ENCODE data around the gene PROM1. TPM values are rescaled to one million over a fixed set of nuclear protein-coding genes. Genes with fewer than 3 reads are reported as not detected.

Gene PROM1
- total RNA-seq, 1 donor from 2014 or later, result 36.9 TPM

DNA sequence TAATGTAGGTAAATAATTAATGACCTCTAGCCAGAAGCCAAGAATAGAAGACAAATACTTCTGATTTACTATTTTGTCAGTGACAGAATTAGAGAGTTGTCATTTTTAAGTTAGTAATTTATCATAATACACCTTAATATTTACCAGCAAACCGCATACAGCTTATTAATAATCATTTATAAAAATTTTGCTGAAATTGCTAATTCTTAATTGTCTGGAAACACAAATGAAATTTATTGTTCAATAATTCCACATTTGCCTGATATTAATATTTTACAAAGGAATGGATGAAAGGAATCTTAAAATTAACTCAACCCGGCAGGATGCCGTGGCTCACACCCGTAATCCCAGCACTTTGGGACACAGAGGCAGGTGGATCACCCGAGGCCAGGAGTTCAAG is 44.7 kb downstream of the PROM1 start:
- Mint-ChIP-seq H3K27me3 (ENCODE audit: unreplicated experiment) (no peaks in the 10 kb centered on the region), H3K4me3 (ENCODE audit: unreplicated experiment) (no peak overlapping the region), H3K27ac (ENCODE audit: unreplicated experiment) (no peak overlapping the region), H3K36me3 (ENCODE audit: unreplicated experiment) (no peaks in the 10 kb centered on the region), H3K4me1 (ENCODE audit: low read depth, unreplicated experiment) (peaks cover 14% of the 10 kb centered on the region), H3K9me3 (ENCODE audit: unreplicated experiment) (no peaks in the 10 kb centered on the region)
- TF ChIP-seq, protein P1, sequence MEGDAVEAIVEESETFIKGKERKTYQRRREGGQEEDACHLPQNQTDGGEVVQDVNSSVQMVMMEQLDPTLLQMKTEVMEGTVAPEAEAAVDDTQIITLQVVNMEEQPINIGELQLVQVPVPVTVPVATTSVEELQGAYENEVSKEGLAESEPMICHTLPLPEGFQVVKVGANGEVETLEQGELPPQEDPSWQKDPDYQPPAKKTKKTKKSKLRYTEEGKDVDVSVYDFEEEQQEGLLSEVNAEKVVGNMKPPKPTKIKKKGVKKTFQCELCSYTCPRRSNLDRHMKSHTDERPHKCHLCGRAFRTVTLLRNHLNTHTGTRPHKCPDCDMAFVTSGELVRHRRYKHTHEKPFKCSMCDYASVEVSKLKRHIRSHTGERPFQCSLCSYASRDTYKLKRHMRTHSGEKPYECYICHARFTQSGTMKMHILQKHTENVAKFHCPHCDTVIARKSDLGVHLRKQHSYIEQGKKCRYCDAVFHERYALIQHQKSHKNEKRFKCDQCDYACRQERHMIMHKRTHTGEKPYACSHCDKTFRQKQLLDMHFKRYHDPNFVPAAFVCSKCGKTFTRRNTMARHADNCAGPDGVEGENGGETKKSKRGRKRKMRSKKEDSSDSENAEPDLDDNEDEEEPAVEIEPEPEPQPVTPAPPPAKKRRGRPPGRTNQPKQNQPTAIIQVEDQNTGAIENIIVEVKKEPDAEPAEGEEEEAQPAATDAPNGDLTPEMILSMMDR (IDR thresholded peaks at IDR 0.05; ENCODE audit: partially characterized antibody, unreplicated experiment), result no peak
- DNase-seq, result no peak

DNA sequence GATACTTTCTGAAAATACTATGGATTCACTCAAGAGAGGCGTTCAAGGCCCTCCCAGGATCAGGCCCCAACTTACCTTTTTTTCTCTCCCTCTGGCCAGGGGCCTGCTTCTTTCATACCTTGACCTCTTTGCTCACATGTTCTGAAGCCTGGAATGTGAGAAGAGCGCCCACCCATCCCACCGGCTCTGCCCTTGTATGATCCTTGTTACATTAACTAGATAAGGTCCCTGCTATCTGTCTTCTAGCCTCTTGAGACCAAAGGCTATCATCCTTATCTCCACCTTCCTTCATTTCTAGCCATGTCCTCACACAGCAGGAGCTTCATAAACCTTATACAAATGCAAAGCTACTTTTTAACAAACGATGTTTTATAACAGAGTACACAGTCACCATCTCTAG is 45.9 kb downstream of the PROM1 start:
- no peak for DNase-seq
- H3K4me3 Mint-ChIP-seq (ENCODE audit: unreplicated experiment), result no peak overlapping the region
- no peaks in the 10 kb centered on the region for H3K9me3 Mint-ChIP-seq (ENCODE audit: unreplicated experiment)
- H3K4me1 Mint-ChIP-seq (ENCODE audit: low read depth, unreplicated experiment), result peaks cover 14% of the 10 kb centered on the region
- H3K27ac Mint-ChIP-seq (ENCODE audit: unreplicated experiment), result no peak overlapping the region
- H3K36me3 Mint-ChIP-seq (ENCODE audit: unreplicated experiment), result no peaks in the 10 kb centered on the region
- TF ChIP-seq, protein P1 (IDR thresholded peaks at IDR 0.05; ENCODE audit: partially characterized antibody, unreplicated experiment), result no peak
- H3K27me3 Mint-ChIP-seq (ENCODE audit: unreplicated experiment), result no peaks in the 10 kb centered on the region

DNA sequence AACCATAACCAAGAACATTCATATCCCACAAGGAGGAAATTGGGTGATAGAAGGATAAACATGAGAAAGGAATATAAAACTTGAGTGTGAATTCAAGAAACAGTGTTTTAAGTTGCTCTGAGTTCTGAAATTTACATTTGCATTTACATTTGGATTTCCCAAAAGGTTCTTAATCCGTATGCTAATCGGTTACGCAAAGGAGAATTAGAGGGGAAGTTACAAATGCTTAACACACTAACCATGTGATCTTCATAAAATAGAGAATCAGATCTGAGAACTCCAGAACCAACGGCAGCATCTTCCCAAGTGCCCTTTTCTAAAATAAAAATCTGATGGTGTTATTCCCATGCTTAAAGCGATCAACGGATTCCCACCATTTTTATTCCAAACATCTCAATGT is 48.0 kb downstream of the PROM1 start:
- H3K36me3 Mint-ChIP-seq (ENCODE audit: unreplicated experiment), result no peaks in the 10 kb centered on the region
- no peak overlapping the region for H3K27ac Mint-ChIP-seq (ENCODE audit: unreplicated experiment)
- TF ChIP-seq, protein P1 (IDR thresholded peaks at IDR 0.05; ENCODE audit: partially characterized antibody, unreplicated experiment), result no peak
- DNase-seq, result no peak
- H3K4me3 Mint-ChIP-seq (ENCODE audit: unreplicated experiment), result no peak overlapping the region
- H3K4me1 Mint-ChIP-seq (ENCODE audit: low read depth, unreplicated experiment), result peaks cover 14% of the 10 kb centered on the region
- no peaks in the 10 kb centered on the region for H3K27me3 Mint-ChIP-seq (ENCODE audit: unreplicated experiment)
- H3K9me3 Mint-ChIP-seq (ENCODE audit: unreplicated experiment), result no peaks in the 10 kb centered on the region

DNA sequence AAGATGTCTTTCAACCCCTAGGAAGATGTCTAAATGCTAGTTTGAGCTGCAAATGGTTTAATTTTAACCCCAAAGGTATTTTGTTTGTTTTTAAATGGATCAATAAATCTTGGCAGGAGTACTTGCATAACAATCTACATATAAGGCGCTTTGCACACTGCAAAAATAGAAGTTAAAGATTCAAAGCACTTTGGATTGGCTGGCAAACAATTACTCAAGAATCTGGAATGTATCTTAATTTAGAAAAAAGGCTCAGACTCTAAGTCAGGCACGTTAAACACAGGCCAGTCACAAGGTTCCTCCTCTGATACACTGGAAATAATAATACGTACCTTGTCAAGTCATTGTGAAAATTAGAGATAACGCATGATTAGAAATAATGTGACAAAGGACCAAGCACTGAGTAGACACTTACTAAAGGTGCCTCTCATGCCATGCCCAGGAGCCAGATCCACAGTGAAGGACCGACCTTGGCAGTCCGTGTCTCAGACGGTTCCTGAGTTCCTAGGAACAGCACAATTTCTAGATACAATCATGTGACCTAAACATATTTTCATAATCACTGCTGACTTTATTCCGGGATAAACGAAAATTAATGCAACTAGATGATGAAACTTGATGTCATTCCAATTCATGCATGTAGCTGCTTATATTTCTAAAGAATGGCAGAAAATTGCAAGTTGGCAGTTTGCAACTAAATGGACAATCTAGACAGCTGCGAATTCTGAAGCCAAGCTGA is 49.6 kb downstream of the PROM1 start:
- H3K9me3 Mint-ChIP-seq (ENCODE audit: unreplicated experiment), result peaks cover 4% of the 10 kb centered on the region
- H3K27me3 Mint-ChIP-seq (ENCODE audit: unreplicated experiment), result peaks cover 2% of the 10 kb centered on the region
- no peaks in the 10 kb centered on the region for H3K36me3 Mint-ChIP-seq (ENCODE audit: unreplicated experiment)
- no peak for DNase-seq
- peaks cover 23% of the 10 kb centered on the region for H3K4me1 Mint-ChIP-seq (ENCODE audit: low read depth, unreplicated experiment)
- TF ChIP-seq, protein P1 (IDR thresholded peaks at IDR 0.05; ENCODE audit: partially characterized antibody, unreplicated experiment), result no peak
- no peak overlapping the region for H3K27ac Mint-ChIP-seq (ENCODE audit: unreplicated experiment)
- no peak overlapping the region for H3K4me3 Mint-ChIP-seq (ENCODE audit: unreplicated experiment)

DNA sequence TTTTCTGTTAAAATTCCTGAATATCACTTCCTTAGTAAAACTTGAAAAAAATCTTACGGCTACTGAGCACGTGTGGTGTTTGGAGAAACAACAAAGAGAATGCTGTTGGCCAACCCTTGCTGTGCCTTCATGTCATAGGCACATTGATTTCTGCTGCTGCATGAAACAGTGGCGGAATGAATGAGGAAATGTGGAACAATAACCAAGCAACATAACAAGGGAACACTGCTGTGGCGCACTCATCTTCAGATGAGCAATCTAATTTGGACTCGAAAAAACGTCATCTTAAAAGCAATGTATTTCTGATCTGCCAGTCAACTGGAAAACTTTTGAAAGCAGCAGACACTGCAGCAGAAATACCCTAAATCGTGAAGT is 51.4 kb downstream of the PROM1 start:
- H3K9me3 Mint-ChIP-seq (ENCODE audit: unreplicated experiment), result peaks cover 5% of the 10 kb centered on the region
- no peaks in the 10 kb centered on the region for H3K36me3 Mint-ChIP-seq (ENCODE audit: unreplicated experiment)
- no peak overlapping the region for H3K4me3 Mint-ChIP-seq (ENCODE audit: unreplicated experiment)
- H3K27ac Mint-ChIP-seq (ENCODE audit: unreplicated experiment), result no peak overlapping the region
- no peak for DNase-seq
- H3K27me3 Mint-ChIP-seq (ENCODE audit: unreplicated experiment), result peaks cover 3% of the 10 kb centered on the region
- peaks cover 27% of the 10 kb centered on the region for H3K4me1 Mint-ChIP-seq (ENCODE audit: low read depth, unreplicated experiment)
- TF ChIP-seq, protein P1 (IDR thresholded peaks at IDR 0.05; ENCODE audit: partially characterized antibody, unreplicated experiment), result no peak

Data from glutamatergic neuron (in vitro differentiated cells).